Omental fat pad (tissue), 4 donors: ENCODE data around the gene TLL2. TPM values are rescaled to one million over a fixed set of nuclear protein-coding genes. Genes with fewer than 3 reads are reported as not detected.

ENCODE experiments used
- ATAC-seq: fragments of 150-250 bp; one replicate; pipeline ENCODE4 v1.9.1; 2016; ENCODE audit warnings: mild to moderate bottlenecking, moderate library complexity; ENCODE audit not compliant: low FRiP score
- DNase-seq: peaks from one replicate; pipeline ENCODE4 v3.0.0-alpha.2; 2019; ENCODE audit warnings: low spot score
- total RNA-seq, 4 donors: library from RNA; depleted of rRNA; stranded (reverse); fragments of >200 nt; gene quantifications; one replicate each; pipeline ENCODE4 v1.1.0, GENCODE V29; 2016
- TF ChIP-seq, protein P1 (sequence below), 3 donors: fragments of 450-650 bp; IDR thresholded peaks; one replicate each; pipeline ENCODE4 v1.5.1; 2016 to 2017; ENCODE audit warnings: antibody characterized with exemption in 3 of 3, mild to moderate bottlenecking in 3 of 3, moderate library complexity in 2 of 3

Gene TLL2
- total RNA-seq, 4 donors from 2014 or later: 0.16 TPM; not detected in 3

DNA sequence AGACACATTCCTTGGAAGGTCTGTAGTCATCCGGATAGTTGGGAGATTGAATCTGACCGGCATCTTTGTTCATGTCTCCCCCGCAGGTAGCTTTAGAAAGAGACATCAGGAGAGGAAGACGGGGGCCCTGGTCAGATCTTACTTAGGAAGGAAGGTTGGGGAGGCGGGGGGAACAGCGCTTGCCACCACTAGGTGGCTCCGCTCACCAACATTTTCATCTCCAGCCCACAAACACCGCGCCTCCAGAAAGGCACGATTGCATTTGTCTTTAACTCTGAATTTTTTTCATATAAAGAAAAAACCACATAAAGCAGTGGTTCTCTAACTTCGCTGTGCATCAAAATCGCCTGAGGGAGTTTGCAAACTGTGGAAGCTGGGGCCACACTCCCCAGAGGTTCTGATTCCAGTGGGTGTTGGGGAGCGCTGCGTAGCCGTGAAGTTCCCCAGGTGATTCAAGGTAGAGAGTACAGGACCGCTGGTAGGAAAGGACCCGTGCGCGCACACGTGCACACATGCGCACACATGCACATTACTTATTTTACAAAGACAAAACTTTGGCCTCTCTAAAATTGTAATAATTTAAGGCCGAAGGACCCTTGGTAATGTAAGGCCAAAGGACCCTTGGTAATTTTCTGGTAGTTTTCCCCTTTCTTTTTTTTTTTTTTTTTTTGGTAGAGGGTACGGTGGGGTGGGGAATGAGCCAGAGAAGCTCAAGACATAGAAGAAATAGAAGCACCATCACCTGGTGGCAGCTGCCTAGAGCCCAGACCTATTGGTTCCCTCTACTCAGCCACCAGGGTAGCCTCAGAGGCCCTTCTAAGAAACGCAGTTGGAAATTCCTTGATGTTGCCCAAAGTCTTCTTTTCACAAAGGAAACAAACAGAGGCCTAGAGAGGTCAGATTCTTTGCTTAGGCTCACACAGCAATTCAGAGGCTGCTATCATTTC, 117.5 kb downstream of the TLL2 start:
- ATAC-seq: no peak
- peak; percentile 44 for DNase-seq
- TF ChIP-seq, protein P1, sequence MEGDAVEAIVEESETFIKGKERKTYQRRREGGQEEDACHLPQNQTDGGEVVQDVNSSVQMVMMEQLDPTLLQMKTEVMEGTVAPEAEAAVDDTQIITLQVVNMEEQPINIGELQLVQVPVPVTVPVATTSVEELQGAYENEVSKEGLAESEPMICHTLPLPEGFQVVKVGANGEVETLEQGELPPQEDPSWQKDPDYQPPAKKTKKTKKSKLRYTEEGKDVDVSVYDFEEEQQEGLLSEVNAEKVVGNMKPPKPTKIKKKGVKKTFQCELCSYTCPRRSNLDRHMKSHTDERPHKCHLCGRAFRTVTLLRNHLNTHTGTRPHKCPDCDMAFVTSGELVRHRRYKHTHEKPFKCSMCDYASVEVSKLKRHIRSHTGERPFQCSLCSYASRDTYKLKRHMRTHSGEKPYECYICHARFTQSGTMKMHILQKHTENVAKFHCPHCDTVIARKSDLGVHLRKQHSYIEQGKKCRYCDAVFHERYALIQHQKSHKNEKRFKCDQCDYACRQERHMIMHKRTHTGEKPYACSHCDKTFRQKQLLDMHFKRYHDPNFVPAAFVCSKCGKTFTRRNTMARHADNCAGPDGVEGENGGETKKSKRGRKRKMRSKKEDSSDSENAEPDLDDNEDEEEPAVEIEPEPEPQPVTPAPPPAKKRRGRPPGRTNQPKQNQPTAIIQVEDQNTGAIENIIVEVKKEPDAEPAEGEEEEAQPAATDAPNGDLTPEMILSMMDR (IDR thresholded peaks at IDR 0.05): peak in 1 of 3 donors; percentile 52

- peak; percentile 14 for ATAC-seq
- no peak for DNase-seq
- TF ChIP-seq, protein P1 (IDR thresholded peaks at IDR 0.05): no peak
These were observed 123.3 kb downstream of the TLL2 start for GRCh38 chr10:96390460-96390864.

DNA sequence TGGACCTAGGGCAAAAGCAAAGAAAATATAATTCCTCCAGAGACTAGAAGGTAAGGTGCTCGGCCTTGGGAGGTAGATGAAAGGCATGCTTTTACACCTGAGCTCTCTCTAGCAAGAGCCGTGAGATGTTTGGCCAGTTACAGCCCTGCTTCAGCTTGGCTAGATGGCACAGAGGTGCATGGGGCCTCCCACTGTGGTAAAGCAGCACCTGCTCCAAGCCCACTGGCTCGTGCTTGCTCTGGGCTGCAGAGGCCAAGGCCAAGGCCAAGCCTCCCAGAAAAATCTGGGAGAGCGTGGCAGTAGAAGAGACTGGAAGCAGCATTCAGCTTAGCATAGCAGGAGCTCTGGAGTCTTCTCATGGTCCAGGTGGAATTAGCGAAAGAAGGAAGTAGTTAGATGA, 123.9 kb downstream of the TLL2 start:
- TF ChIP-seq, protein P1 (IDR thresholded peaks at IDR 0.05): no peak
- ATAC-seq: no peak
- no peak for DNase-seq

- TF ChIP-seq, protein P1 (IDR thresholded peaks at IDR 0.05): no peak
- ATAC-seq: no peak
- no peak for DNase-seq
These were observed 126.1 kb downstream of the TLL2 start for GRCh38 chr10:96387601-96388000.

GRCh38 chr10:96387161-96387560, 126.6 kb downstream of the TLL2 start:
- DNase-seq: no peak
- ATAC-seq: no peak
- TF ChIP-seq, protein P1 (IDR thresholded peaks at IDR 0.05): no peak

GRCh38 chr10:96384506-96384905, 129.2 kb downstream of the TLL2 start:
- ATAC-seq (no peak), DNase-seq (no peak)
- TF ChIP-seq, protein P1 (IDR thresholded peaks at IDR 0.05): no peak

- TF ChIP-seq, protein P1 (IDR thresholded peaks at IDR 0.05): no peak
- ATAC-seq: no peak
- DNase-seq: no peak
These were observed 132.9 kb downstream of the TLL2 start for GRCh38 chr10:96380821-96381220.
